T-helper 2 cell (primary cell): ENCODE data around the gene ICOS.
A peak's percentile ranks its signal among the peaks of the same experiment; 100 is the strongest.
"Not testable (repeated sequence)": the region's sequence is repeated elsewhere in the genome, so short reads cannot be mapped to it uniquely, and the experiment has no call there.

Experiments
- DNase-seq, 5 experiments: peaks; one replicate each; pipeline versions ENCODE4 v3.0.0 to v3.0.0-alpha.2; 2012 to 2022

Gene ICOS

DNA sequence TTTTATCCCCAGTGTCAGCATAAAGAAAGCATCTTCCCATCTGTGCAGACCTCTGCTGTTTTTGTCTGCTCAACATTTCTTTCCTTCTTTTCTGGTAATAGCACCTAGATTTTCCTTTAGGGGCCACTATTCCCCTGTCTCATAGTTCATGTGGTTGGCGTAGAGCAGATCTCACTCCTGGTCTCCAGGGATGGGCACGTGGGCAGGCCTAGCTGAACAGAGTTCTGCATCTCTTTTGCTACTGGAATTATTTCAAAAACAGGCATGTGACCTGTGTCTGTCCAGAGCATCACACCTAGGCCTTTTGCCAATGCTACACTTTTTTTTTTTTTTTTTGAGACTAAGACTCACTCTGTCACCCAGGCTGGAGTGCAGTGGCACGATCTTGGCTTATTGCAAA is 17.7 kb upstream of the ICOS start:
- no peak for DNase-seq

DNA sequence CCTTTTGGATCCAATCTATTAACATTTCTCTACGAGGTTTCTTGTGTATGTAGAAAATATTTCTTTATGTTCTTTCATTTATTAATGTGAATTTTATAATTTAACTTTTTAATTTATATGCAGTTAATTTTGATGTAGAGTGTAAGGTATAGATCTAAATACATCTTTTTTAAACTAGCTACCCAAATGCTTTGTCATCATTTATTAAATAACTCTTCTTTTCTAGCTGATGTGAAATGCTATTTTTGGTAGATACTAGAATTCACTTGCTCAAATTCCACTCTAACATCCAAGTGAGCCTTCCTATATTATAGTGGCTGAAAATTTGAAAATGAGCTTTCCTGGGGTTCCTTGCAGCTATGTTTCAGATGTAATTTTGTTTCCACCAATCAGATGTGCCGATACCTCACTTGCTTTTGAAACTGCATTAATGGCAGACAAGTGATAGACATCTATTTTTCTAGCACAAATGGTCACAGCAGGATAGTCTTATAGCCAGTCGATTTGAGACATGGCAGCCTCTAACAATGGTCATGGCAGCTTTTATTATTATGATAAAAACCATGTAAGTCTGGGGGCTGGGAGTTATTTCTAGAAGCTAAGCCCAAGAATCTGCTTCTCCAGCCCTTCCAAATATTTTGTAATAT is 10.9 kb upstream of the ICOS start:
- no peak for DNase-seq

DNA sequence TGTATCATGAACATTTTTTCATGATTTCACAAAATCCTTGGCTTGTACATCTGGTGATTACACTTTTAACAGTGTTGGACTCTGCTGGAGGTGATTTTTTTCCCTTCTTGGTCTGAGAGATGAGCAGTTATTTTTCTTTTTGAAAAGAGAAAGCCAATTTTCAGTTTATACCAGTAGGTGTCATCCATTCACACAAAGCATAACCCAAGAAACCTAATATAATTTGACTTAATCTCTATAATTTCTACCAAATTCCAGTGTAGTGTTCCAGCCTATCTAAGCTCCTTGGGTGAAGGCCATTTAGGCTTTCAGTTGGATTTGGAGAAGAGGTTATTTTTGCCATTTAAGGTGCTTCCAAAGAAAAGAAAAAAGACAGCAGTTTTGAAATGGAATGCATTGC is 7.7 kb upstream of the ICOS start:
- DNase-seq = peak in 1 of 5 experiments; percentile 52

DNA sequence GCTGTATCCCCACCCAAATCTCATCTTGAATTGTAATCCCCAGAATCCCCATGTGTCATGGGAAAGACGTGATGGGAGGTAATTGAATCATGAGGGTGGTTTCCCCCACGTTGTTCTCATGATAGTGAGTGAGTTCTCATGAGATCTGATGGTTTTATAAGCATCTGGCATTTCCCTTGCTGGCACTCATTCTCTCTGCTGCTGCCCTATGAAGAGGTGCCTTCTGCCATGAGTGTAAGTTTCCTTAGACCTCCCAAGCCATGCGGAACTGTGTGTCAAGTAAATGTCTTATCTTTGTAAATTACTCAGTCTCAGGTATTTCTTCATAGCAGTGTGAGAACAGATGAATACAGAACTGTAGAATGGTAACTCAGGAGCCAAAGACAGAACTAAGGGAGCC is 5.3 kb upstream of the ICOS start:
- DNase-seq = peak in 1 of 5 experiments; percentile 32

DNA sequence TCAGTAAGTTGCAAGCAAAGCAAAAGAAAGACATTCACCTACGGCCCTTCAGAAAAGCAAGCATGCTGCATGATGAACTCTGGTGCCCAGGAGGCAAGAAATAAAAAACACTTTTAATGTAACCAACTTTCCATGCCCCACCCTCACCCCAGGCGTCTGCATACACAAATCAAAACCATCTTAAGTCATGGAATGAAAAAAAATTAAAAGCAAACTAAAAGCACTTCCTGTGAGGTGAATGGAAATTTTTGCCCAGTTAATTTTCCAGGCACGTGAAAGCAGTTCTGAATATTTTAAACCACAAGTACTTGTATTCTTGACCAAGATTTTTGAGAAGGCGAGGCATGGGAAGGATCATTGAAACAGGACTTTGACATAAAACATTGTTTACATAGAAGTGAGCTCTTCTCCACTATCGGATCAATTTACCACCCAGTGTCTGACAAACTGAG is 2.5 kb upstream of the ICOS start:
- peak in 4 of 5 experiments; percentile 17 to 77 (median 36) for DNase-seq

DNA sequence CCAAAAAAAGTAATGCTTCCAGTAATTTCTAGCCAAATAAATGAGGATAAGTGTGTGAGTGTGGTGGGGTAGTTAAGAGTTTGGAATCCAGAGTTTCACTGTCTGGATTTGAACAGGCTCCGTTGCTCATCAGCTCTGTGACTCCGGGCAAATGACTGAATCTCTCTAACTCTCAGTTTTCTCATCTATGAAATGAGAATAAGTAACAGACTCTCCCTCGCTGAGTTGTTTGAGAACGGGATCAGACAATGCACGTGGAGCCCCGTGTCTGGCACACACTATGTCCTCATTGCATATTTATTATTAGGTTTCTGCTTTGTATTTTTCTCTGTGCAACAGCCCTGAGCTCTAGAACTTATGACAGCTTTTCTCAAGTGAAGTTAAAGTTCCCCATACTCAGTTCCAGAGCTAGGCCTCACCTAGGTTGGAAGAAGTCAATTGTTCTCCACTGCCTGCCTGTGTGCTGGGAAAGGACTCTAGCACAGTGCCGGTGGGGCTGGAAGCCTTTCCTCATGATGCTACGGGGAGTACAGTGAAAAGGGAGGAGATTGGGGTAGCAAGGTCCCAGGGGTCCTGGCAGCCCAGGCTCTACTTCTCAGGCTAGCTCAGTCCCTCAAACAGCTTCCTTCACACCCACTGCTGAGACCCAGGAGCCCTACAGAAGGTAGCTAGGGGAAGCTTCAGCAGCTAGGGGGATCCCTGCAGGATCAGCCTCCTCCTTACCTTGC is 1.7 kb upstream of the ICOS start:
- peak in 1 of 5 experiments; percentile 45 for DNase-seq

DNA sequence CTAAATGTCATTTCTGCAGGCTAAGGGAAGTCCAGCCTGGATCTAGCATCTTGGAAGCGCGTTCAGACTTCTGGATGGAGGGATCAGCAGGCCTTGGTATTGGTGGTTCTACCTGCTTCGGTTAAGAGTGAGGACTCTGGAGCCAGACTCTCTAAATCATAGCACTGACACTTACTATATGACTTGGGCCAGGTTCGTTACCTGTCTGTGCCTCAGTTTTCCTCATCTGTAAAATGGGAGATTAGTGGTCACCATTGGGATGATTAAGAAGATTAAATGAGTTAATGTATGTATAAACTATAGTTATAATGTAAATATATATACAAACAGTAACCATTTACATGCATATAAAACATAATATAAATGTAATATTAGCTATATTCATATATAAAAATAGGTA is 995 bp upstream of the ICOS start:
- DNase-seq = no peak

DNA sequence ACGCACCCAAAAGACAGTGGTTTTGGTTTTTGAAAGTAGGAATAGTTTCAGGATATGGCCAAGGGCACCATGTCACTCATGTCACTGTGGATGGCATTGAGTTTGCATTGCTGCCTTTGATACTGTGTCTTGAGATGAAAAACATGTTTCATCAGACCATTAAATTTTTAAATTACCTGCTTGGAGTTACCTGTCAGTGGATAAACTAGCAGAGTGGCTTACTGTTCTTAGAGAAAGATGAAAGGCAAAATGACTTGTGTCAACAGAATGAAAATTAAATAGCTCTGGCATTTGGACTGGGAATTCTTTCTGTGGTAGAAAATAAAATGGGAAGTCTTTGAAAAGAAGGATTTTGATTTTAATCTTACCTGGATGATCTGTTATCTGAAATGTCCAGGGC is 386 bp downstream of the ICOS start:
- DNase-seq = no peak

DNA sequence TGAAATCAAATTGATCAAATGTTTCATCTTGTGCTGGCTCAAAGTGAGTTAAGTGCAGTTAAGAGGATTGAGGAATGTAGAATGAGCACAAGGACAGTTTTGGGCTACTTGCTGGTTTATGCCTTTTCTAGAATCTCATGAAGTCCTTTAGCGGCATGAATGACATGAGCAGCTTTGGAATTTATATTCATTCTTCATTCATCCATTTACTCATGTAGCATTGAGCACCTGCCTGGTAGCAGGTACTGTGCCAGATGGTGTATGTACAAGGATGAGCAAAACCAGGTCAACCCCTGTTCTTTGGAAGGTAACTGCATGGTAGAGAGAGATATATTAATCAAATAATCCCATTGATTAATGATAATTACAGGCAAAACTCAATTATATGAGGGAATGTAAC is 1.2 kb downstream of the ICOS start:
- DNase-seq = no peak

DNA sequence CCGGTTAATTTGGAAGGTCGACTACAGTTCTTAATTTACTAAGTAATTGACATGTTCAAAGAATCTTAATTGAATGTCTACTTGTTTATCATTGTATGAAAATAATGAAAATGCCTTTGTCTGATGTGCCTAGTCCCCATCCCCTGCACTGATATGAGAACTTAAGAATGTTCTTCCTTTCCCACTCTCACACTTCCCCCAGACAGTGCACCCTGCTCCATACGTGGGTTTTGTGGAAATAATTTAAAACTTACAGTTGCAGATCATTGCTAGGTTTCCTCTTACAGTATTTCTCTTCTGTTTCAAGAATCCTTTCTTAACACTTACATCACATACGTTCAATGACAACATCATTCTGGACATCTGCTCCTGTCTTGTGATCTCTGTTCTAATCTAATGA is 3.5 kb downstream of the ICOS start:
- no peak for DNase-seq

DNA sequence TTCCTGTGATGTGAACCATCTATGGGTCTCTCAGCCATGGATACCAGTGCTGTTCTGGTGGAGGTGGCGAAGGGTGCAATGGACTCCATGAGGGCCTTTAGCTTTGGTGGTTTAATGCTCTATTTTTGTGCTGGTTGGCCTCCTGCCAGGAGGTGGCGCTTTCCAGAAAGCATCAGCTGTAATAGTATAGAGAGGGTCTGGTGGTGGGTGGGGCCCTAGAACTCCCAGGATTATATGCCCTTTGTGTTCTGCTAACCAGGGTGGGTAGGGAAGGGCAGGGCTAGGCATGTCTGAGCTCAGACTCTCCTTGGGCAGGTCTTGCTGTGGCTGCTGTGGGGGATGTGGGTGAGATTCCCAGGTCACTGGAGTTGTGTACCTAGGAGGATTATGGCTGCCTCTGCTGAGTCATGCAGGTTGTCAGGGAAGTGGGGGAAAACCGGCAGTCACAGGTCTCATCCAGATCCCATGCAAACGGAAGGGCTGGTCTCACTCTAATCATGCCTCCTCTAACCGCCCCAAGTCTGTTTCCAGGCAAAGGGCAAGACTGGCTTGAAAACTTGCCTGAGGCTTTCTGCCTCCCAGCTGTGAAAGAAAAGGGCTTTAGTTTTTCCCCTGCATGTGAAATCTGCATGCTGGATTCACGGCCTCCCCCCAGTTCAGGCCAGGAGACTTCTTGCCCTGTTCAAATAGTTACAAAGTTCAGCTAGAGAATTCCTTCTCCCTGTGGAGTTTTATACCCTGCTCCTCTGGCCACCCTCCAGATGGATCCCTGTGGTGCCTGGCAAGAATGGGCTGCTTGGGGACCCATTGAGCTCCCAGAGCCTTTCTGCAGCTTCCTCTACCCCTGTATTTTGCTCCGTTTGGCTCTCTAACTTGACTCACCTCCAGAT is 7.2 kb downstream of the ICOS start:
- peak in 1 of 5 experiments; percentile 19 for DNase-seq

DNA sequence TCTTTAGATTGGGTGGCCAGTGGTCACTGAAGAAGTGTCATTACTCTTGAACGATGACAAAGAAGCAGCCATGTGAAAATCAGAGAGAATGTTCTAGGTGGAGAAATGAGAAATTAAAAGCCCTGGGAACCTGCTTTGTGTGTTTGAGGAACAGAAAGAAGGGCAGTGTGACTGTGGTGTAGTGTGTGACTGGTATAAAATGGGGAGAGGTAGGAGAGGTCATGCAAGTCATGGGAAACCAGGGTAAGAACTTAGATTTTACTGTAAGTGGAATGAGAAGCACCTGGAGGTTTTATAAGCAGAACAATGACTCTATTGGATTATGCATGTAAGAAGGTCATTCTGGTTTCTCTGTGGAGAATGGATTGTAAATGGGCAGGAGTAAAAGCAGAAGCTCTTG is 12.2 kb downstream of the ICOS start:
- no peak for DNase-seq

DNA sequence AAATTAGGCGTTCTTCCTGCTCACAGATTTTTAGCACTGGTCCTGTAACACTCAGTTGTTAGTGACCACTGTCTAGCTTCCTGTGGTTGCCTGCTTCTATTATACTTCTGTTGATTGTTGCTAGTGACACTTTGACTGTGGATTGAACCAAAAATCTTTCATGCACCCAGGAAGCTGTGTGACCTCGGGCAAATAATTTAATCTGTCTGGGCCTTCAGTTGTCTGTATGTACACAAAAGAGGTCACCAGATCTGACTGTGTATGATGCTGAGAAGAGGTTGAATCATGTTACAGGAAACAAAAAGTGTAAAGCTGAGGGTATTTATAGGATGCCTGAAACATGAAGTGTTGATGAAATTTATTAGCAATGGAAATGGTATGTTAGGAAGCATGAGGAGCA is 12.7 kb downstream of the ICOS start:
- peak in 2 of 5 experiments; percentile 37 to 74 for DNase-seq

DNA sequence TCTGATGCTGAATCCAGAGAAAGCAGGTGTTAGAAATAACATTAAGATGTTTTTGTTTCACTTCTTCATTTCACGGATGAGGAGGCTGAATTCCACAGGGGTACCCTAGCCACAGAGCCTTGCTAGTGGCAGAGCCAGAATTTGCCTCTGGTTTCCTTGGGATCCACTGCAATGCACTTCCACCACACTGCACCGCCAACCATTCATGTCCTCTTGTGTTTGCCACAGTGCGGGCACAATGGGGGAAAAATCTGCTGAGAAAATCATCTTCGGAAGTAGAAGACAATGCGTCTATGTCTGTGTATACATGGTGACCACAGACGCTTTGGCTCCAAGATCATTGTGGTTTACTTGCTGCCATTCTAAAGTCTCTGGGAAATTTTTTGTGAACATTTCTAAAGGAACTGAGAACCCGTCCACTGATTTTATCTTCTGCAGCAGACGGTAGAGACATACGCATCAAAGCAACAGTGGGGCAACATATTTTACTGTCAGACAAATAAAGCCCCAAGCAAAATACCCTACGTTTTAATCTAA is 14.9 kb downstream of the ICOS start:
- peak in 3 of 5 experiments; percentile 59 to 81 (median 72) for DNase-seq

DNA sequence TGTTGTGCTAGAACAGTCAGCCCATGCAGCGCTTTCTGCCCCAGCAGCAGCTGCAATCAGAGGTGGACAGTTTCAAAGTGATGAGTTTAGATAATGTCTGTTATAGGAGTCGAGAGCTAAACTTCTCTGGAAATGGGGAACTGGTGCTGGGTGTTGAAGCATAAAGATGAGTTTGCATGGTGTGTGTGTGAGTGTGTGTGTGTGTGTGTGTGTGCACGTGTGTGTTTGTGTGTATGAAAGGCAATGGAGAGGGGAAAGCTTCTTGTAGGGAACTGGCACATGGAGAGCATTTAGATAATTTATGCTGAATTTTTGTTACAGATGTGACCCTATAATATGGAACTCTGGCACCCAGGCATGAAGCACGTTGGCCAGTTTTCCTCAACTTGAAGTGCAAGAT is 22.7 kb downstream of the ICOS start:
- no peak for DNase-seq

DNA sequence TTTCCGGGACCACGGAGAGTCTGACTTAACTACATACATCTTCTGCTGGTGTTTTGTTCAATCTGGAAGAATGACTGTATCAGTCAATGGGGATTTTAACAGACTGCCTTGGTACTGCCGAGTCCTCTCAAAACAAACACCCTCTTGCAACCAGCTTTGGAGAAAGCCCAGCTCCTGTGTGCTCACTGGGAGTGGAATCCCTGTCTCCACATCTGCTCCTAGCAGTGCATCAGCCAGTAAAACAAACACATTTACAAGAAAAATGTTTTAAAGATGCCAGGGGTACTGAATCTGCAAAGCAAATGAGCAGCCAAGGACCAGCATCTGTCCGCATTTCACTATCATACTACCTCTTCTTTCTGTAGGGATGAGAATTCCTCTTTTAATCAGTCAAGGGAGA is 23.1 kb downstream of the ICOS start:
- DNase-seq = no peak

DNA sequence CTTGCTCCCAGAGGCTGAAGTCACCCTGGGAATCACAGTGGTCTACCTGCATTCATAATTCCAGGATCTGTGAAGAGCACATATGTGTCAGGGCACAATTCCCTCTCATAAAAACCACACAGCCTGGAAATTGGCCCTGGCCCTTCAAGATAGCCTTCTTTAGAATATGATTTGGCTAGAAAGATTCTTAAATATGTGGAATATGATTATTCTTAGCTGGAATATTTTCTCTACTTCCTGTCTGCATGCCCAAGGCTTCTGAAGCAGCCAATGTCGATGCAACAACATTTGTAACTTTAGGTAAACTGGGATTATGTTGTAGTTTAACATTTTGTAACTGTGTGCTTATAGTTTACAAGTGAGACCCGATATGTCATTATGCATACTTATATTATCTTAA is 24.2 kb downstream of the ICOS start:
- DNase-seq = no peak

DNA sequence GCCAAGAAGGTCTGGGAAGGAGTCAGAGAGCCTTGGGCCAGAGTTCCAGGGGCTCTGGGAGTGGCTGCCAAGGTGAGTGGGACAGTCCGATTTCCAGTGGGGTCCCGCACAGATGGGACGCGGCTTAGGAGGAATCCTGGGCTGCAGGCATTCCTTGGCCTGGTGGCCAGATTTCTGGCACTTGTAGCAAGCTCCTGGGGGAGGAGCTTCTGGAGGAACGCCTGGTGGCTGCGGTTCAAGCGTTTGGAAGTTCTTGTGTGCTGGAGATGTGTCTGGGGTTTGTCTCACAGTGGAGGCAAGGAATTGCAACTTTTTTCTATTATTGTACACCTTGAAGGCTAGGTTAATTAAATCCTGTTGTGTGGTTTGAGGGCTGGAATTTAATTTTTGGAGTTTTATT is 28.6 kb downstream of the ICOS start:
- not testable (repeated sequence) for DNase-seq

DNA sequence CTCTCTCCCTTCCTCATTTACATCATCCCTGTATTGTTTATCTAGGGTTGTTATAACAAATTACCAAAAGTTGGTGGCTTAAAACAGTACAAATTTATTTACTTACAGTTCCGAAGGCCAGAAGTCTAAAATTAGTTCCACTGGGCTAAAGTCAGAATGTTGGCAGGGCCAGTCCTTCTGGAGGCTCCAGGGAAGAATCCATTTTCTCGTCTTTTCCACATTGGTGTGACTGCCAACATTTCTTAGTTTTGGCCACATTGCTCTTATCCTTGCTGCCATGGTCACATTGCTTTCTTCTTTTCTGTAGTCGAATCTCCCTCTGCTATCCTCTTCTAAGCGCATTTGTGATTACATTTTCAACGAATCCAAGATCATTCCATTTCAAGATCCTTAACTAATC is 34.7 kb downstream of the ICOS start:
- no peak for DNase-seq

DNA sequence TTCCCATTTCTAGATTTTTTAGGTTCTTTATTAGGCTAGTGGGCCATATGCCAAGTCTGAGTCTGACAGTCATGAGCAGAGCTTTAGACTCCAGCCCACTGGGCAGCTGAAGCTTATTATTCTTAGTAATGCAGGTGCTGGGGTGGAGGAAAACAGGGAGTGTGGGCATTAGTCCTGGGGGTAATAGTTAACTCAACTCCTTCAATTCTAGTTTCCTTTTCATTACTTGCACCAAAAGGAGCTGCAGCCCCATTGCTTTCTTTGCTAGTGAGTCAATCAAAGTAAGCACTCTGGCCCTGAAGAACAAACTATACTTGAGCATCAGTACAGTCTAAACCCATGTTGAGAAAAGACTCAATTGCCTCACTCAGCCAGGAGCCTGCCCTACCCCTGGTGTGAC is 35.5 kb downstream of the ICOS start:
- no peak for DNase-seq

DNA sequence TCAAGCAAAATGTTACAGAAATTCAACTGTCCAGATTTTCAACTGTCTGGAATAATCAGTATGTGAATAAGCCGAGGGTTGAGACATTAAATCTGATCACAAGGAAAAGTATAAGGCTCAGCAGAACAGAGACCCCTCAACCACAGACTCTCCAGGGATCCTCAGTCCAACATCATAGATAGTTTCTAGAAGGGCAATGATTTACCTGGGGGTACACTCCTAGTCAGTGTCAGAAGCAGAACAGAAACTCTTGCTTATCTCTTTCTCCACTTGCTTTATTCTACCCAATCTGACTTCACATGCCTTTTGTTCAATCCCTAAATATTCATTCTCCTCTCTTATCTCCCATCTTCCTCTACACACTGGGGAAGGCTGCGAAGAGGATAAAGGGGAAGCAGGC is 36.4 kb downstream of the ICOS start:
- no peak for DNase-seq

DNA sequence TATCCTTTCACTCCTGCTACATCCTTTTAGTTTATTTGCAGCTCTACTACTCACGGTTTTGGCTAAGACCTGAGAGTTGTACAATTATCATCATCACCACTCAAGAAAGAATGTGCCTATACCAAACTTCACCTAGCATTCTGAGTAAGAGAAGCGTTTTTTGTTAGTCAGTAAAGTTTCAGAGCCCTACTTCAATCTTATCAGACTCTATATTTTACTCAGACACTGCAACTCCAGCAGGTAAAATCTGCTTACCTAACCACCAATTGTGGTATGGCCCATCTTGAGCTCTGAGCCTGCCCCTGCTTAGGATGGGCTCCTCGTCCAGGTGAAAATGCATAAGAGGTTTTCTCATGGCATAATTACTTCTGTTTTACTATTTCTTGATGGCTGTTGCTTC is 37.1 kb downstream of the ICOS start:
- peak in 1 of 5 experiments; percentile 82 for DNase-seq

DNA sequence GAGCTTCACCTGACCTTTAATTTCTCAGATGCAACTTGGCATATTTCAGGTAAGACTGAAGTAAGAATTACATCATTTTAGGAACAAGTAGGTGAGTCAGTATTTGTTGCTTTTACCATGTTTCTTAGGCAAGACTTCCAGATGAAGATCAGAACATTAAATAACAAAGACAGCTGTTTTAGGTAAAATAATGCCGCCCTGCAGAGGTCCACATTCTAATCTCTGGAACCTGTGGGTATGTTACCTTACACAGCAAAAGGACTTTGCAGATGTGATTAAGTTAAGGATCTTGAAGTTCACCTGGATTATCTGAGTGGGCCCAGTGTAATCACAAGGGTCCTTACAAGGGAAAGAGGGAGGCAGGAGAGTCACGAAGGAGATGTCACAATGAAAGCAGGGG is 39.3 kb downstream of the ICOS start:
- no peak for DNase-seq
